CD1c-positive myeloid dendritic cell (primary cell): ENCODE results near the gene PSD2.
"Not testable (repeated sequence)": the region's sequence is repeated elsewhere in the genome, so short reads cannot be mapped to it uniquely, and the experiment has no call there.

Source experiments
- DNase-seq: peaks from one replicate; pipeline ENCODE4 v3.0.0-alpha.2; 2016; ENCODE audit errors: extremely low spot score

PSD2 gene

GRCh38 chr5:139789116-139789844 is 6.3 kb upstream of the PSD2 start:
- DNase-seq = no peak

- no peak for DNase-seq
Measured at GRCh38 chr5:139789845-139790189, 5.8 kb upstream of the PSD2 start.

DNA sequence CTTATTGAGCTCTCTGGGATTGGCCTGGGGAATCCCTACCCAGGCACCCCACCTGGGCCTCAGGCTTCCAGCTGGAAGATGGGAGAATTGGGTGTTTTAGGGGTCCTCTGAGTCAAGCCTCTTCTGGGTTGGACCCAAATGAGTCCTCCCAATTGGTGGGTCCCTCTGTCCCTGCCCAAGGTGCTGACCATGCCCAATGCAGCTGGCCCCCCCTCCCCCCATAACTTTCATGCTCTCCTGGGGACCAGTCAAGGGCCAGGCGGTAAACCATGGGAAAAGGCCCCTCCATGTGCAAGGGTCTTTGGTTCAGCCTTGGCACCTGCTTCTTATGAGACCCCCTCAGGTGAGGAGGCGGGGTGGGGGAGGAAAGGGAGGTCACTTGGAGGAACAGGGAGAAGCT is 3.4 kb upstream of the PSD2 start:
- no peak for DNase-seq

DNA sequence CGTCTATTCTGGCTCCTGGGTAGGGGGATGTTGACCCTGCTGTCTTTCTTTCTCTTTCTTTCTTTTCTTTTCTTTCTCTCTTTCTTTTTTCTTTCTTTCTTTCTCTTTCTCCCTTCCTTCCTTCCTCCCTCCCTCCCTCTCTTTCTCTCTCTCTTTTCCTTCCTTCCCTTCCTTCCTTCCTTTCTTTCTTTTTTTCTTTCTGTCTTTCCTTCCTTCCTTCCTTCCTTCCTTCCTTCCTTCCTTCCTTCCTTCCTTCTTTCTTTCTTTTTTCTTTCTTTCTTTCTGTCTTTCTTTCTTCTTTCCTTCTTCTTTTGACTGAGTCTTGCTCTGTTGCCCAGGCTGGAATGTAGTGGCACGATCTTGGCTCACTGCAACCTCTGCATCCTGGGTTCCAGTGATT is 3.0 kb upstream of the PSD2 start:
- DNase-seq = not testable (repeated sequence)

GRCh38 chr5:139794067-139794846 is 1.4 kb upstream of the PSD2 start:
- no peak for DNase-seq

GRCh38 chr5:139796061-139796806 is 626 bp downstream of the PSD2 start:
- DNase-seq = no peak

GRCh38 chr5:139797335-139797734 is 1.7 kb downstream of the PSD2 start:
- DNase-seq = no peak

GRCh38 chr5:139797856-139798510 is 2.4 kb downstream of the PSD2 start:
- no peak for DNase-seq

DNA sequence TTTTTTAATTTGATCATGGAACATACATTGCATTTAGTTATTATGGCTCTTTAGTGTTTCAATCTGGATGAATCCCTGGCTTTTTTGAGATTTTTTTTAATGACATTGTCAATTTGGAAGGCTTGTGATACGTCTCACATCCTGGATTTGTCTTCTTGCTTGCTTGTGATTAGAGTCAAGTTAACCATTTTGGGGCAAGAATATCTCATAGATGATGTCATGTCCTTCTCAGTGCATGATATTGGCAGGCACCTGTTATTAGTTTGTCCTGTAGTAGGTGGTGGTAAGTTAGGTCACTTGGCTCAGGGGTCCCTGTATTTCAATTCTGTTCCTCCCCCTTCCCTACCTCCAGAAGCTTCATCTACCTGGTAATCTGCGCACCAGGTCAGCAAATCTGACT is 3.3 kb downstream of the PSD2 start:
- DNase-seq = no peak

DNA sequence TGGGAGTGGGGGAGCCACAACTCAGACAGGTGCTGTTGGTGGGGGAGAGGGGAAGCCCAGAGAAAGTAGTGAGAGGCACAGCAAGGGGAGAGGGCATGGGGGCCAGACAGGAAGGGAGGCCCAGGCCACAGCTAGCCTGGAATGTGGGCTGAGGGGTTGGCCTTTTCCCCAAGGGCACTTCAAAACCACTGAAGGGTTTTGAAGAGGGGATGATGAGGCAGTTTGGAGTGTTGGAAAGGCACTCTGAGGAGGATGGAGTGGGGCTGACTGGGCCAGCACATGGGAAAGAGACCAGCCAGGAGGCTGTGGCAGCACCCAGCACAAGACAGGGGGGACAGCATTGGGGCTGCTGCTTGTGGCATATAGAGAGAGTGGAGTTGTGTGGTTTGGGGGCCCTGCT is 3.8 kb downstream of the PSD2 start:
- no peak for DNase-seq

DNA sequence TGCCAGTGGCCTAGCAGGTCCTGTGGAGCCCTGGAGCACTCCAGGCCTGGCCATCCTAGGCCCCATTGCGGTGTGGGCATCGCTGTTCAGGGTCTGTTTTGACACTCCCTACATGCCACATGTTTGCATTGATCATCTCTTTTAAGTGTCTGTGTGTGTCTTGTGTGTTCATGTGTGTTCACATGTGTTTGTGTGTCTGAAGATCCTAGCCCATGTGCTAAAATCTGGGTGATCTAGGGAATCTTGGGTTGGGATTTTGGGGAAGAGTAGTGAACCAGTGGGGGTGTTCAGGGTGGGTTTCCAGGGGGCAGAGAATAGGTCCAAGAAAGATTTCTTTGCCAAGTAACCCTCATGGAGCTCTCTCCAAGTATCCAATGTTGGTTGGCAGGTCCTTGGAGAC is 8.4 kb downstream of the PSD2 start:
- no peak for DNase-seq

- no peak for DNase-seq
Measured at GRCh38 chr5:139804800-139805397, 9.3 kb downstream of the PSD2 start.

GRCh38 chr5:139805545-139805944 is 9.9 kb downstream of the PSD2 start:
- DNase-seq = no peak

DNA sequence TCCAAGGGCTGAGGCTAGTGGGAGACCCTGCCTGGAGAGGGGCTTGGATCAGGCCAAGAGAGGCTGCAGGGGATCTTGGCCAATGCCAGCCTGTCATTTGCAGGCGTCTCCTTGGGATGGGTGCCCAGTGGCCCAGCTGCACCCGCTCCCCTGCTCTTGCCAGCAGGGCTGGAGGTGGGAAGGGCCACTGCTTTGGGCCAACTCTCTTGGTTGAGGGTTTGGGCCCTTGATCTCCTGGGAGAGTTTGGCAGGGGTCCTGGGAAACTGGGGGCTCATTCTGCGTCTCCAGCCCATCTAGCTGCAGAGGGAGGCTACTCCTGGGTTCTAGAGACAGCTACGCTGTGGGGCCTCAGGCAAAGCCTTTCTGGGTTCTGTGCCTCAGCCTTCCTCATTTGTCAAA is 10.5 kb downstream of the PSD2 start:
- DNase-seq = no peak

DNA sequence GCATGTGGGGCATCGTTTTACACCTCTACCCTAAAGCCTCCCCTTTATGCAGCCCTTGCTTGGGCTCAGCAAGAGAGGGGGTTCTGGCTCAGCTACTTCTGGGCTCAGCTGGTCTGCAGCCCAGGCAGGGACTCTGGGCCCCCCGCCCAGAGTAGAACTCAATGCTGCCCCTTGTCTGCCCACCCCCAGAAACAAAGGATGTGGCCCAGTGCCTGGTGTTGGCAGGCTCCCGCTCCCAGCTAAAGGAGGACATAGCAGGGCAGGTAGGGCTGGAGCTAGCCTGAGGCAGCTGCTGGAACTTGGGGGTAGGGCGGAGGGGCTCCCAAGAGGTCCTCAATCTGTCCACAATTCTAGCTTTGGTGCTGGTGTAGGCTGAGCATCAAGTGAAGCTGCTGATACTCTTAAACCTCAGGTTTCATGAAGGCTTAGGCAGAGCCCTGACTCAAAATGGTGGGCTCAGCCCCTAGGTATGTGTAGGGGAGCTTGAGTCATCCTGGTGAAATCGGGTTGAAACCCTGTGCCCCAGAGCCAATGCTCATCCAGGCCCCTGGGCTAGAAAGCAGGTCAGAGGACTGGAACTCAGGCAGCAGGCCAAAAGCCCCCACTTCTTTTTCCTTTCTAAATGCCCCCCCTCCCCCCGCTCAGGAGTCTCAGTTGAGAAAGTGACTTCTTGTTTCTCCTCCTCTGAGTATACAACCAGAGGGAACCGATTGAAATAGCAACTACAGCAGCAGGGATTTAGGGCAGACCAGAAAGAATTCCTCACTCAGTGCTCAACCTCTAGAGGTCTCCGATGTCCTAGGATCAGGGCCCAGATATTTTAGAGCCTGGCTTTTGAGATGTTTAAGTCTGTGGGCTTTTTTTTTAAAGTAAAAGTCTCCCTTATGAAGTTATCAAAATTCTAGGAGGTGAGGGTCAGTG is 11.4 kb downstream of the PSD2 start:
- DNase-seq = no peak

GRCh38 chr5:139807647-139808030 is 12.0 kb downstream of the PSD2 start:
- DNase-seq = no peak

DNA sequence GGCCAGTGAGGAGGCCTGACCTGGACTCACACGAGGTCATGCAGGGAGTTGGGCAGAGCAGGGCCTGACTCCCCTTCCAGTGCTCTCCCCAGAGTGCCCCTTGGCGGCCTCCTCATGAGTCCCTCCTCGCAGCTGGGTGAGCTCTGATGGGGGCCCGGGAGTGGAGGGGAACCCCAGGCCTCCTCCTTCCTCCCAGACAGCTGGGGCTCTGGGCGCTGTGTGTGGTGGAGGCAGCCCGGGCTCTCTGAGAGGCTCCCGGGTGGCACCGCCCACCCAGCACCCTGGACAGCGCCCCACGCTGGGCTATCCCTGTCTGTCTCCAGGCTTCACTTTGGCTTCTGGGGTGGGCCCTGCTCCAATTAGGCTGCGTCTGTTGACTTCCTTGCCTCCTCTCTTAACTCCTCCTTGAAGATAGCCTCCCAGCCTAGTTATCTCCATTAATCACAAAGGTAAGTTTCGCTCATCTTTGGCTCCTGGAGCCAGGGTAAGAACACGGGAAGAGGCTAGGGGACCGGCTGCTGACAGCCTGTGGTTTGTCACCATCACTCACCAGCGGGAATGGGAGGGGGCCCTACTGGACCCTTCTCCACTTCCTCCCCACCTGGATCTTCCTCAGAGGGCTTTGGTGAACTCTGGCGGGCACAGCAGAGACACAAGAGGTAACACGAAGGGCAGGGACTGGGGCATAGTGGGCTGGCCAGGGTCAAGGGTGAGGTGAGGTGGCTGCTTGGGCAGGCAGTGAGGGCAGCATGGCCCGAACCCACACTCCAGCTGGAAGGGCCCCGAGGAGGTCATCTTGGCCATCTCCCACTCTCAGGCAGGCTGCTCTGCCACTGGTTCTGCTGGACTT is 13.1 kb downstream of the PSD2 start:
- DNase-seq = peak; percentile 40

DNA sequence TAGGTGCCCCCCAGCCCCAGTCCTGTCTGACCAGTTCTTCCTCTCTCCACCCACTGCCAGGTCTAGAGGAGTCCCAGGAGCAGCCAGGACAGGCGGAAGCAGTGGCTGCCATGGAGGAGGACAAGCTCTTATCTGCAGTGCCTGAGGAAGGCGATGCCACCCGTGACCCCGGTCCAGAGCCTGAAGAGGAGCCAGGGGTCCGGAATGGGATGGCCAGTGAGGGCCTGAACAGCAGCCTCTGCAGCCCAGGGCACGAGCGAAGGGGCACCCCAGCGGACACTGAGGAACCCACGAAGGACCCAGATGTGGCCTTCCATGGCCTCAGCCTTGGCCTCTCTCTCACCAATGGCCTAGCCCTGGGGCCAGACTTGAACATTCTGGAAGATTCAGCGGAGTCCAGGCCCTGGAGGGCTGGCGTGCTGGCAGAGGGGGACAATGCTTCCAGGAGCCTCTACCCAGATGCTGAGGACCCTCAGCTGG is 13.8 kb downstream of the PSD2 start:
- DNase-seq = no peak

GRCh38 chr5:139810341-139811273 is 15.0 kb downstream of the PSD2 start:
- DNase-seq = no peak
